CD14-positive monocyte (primary cell): ENCODE results near the gene LCE1D. TPM values are rescaled to one million over a fixed set of nuclear protein-coding genes. Genes with fewer than 3 reads are reported as not detected.

Source experiments
- DNase-seq, 3 donors: peaks; one replicate each; pipeline ENCODE4 v3.0.0-alpha.2; 2011 to 2022
- H2AFZ ChIP-seq: 2 replicates; pipeline ENCODE4 v1.6.0; 2012; ENCODE audit warnings: mild to moderate bottlenecking, low read depth, low read length, inconsistent platforms; ENCODE audit not compliant: insufficient read depth, poor library complexity, severe bottlenecking
- H3K27ac ChIP-seq, 2 donors: 1 replicate in 1 of 2; 2 replicates in 1 of 2; pipeline ENCODE4 v1.5.1; 2012 to 2013; ENCODE audit warnings: low read length in 2 of 2, control low read depth in 1 of 2, inconsistent platforms in 1 of 2, low read depth in 1 of 2, mild to moderate bottlenecking in 1 of 2
- H3K27me3 ChIP-seq, 2 donors: one replicate each; pipeline versions ENCODE4 v1.6.0 to v1.6.1; 2011 to 2013; ENCODE audit warnings: low read length in 2 of 2; ENCODE audit not compliant: control insufficient read depth in 2 of 2, insufficient read depth in 2 of 2
- H3K36me3 ChIP-seq, 2 donors: replicated peaks in 1 of 2; 1 replicate in 1 of 2; 2 replicates in 1 of 2; pipeline versions ENCODE4 v1.5.1 to v1.6.1; 2012 to 2013; ENCODE audit warnings: low read length in 2 of 2, control low read depth in 1 of 2, inconsistent platforms in 1 of 2, mild to moderate bottlenecking in 1 of 2; ENCODE audit not compliant: insufficient read depth in 2 of 2, control insufficient read depth in 1 of 2
- H3K4me1 ChIP-seq, 2 donors: 1 replicate in 1 of 2; 2 replicates in 1 of 2; pipeline versions ENCODE4 v1.5.1 to v1.6.1; 2012 to 2013; ENCODE audit warnings: low read length in 2 of 2, control low read depth in 1 of 2, inconsistent platforms in 1 of 2, mild to moderate bottlenecking in 1 of 2, moderate library complexity in 1 of 2; ENCODE audit not compliant: insufficient read depth in 2 of 2, control insufficient read depth in 1 of 2
- H3K4me2 ChIP-seq: replicated peaks from 2 replicates; pipeline ENCODE3; 2012; ENCODE audit warnings: low read length, moderate library complexity, mild to moderate bottlenecking; ENCODE audit not compliant: poor library complexity, severe bottlenecking; ENCODE audit errors: extremely low read depth
- H3K4me3 ChIP-seq, 3 experiments: fragments of 200-600 bp in 1 of 3; sonication (generic) in 1 of 3; replicated peaks in 1 of 3; 1 replicate in 2 of 3; 2 replicates in 1 of 3; pipeline ENCODE4 v1.5.1; 2011 to 2013; ENCODE audit warnings: low read length in 3 of 3, mild to moderate bottlenecking in 3 of 3, control low read depth in 2 of 3, low read depth in 2 of 3, inconsistent platforms in 1 of 3, moderate library complexity in 1 of 3
- H3K79me2 ChIP-seq: 2 replicates; pipeline ENCODE4 v1.6.0; 2012; ENCODE audit warnings: mild to moderate bottlenecking, control low read depth, inconsistent platforms, low read length, moderate library complexity; ENCODE audit not compliant: insufficient read depth
- H3K9ac ChIP-seq: 2 replicates; pipeline ENCODE4 v1.6.0; 2017; ENCODE audit warnings: low read length, mild to moderate bottlenecking; ENCODE audit not compliant: insufficient read depth, poor library complexity, severe bottlenecking
- H3K9me3 ChIP-seq, 2 donors: replicated peaks in 1 of 2; 1 replicate in 1 of 2; 2 replicates in 1 of 2; pipeline versions ENCODE4 v1.5.1 to v1.6.1; 2012 to 2013; ENCODE audit warnings: low read length in 2 of 2, control low read depth in 1 of 2; ENCODE audit not compliant: control insufficient read depth in 1 of 2, insufficient read depth in 1 of 2
- H4K20me1 ChIP-seq: 2 replicates; pipeline ENCODE4 v1.6.0; 2012; ENCODE audit warnings: mild to moderate bottlenecking, low read length, control low read depth, moderate library complexity; ENCODE audit not compliant: insufficient read depth
- H3K27ac Mint-ChIP-seq, 7 donors: one replicate each; pipeline ENCODE4 v1.8.0; 2020; ENCODE audit warnings: mild to moderate bottlenecking in 7 of 7, mixed read lengths in 7 of 7, moderate library complexity in 6 of 7, inconsistent platforms in 2 of 7
- H3K27me3 Mint-ChIP-seq, 3 donors: one replicate each; pipeline ENCODE4 v1.8.0; 2021 to 2022; ENCODE audit warnings: low read depth in 3 of 3, mild to moderate bottlenecking in 3 of 3, mixed read lengths in 3 of 3, moderate library complexity in 3 of 3, inconsistent platforms in 1 of 3
- H3K36me3 Mint-ChIP-seq, 2 donors: one replicate each; pipeline ENCODE4 v1.8.0; 2020; ENCODE audit warnings: mixed read lengths in 2 of 2, inconsistent platforms in 1 of 2, mild to moderate bottlenecking in 1 of 2
- H3K4me1 Mint-ChIP-seq: one replicate; pipeline ENCODE4 v1.8.0; 2020; ENCODE audit warnings: mild to moderate bottlenecking, mixed read lengths
- H3K4me3 Mint-ChIP-seq, 2 donors: one replicate each; pipeline ENCODE4 v1.8.0; 2020; ENCODE audit warnings: mild to moderate bottlenecking in 2 of 2, mixed read lengths in 2 of 2, moderate library complexity in 1 of 2
- H3K9me3 Mint-ChIP-seq, 7 donors: one replicate each; pipeline ENCODE4 v1.8.0; 2020 to 2022; ENCODE audit warnings: mixed read lengths in 7 of 7, mild to moderate bottlenecking in 6 of 7, moderate library complexity in 6 of 7, inconsistent platforms in 2 of 7
- CTCF ChIP-seq: fragments of 200-600 bp; IDR thresholded peaks from one replicate; pipeline ENCODE4 v1.8.0; 2022; ENCODE audit warnings: antibody characterized with exemption, mild to moderate bottlenecking
- WGBS: methylation state at CpG from one replicate; pipeline ENCODE4 v1.1.5; 2013; ENCODE audit warnings: missing lambda C conversion rate; ENCODE audit not compliant: insufficient coverage; 5-methylcytosine and 5-hydroxymethylcytosine counted together
- intact Hi-C, 2 donors: fragments of 100-400 bp; cut with micrococcal nuclease; formaldehyde crosslinking; loops; one replicate each; pipeline versions ENCODE4 v1.15.0 to v1.15.1; 2023
- polyA plus RNA-seq, 3 donors: library from polyadenylated mRNA; depleted of rRNA in 1 of 3; unstranded in 2 of 3; stranded (reverse) in 1 of 3; fragments of 300-500 nt in 2 of 3; fragments of >200 nt in 1 of 3; fragmentation: Illumina TruSeq in 2 of 3; gene quantifications; 1 replicate in 2 of 3; 2 replicates in 1 of 3; pipeline ENCODE4 v1.2.3, GENCODE V29; 2012 to 2021

LCE1D gene
- polyA plus RNA-seq, 3 donors: not detected

GRCh38 chr1:152756872-152757271 is 39.6 kb upstream of the LCE1D start:
- Histone ChIP-seq H3K79me2 (no peaks in the 10 kb centered on the region), H3K9ac (no peak overlapping the region), H3K4me1 (no peaks in the 10 kb centered on the region), H3K27me3 (peaks cover 5 to 6% of the 10 kb centered on the region in 2 donors), H3K4me2 (no peak overlapping the region), H3K36me3 (no peaks in the 10 kb centered on the region), H3K4me3 (no peak overlapping the region), H3K9me3 (no peaks in the 10 kb centered on the region), H4K20me1 (no peaks in the 10 kb centered on the region), H3K27ac (no peak overlapping the region), H2AFZ (no peak overlapping the region)
- WGBS: no CpG with 5 or more reads among the region's 2 CpGs
- intact Hi-C loops: no loop called here
- H3K27ac Mint-ChIP-seq: no peak overlapping the region
- H3K27me3 Mint-ChIP-seq: peaks cover 3 to 17% (median 11%) of the 10 kb centered on the region in 3 donors
- no peak for TF ChIP-seq CTCF
- peaks cover 0 to 2% (median 0%) of the 10 kb centered on the region in 7 donors for H3K9me3 Mint-ChIP-seq
- H3K4me1 Mint-ChIP-seq: no peaks in the 10 kb centered on the region
- H3K36me3 Mint-ChIP-seq: no peaks in the 10 kb centered on the region
- no peak overlapping the region for H3K4me3 Mint-ChIP-seq
- no peak for DNase-seq

GRCh38 chr1:152757747-152758146 is 38.8 kb upstream of the LCE1D start, which contains the start of gene KPRP:
Gene KPRP, plus strand, starts transcription at chr1:152758025. Its CDS starts 1,564 bp downstream, at chr1:152759589.
- Histone ChIP-seq H3K27ac (no peak within 1 kb of the TSS), H3K4me1 (no peaks in the 10 kb centered on the region), H3K79me2 (no peaks in the 10 kb centered on the region), H3K36me3 (no peaks in the 10 kb centered on the region), H3K9ac (no peak within 1 kb of the TSS), H2AFZ (no peak within 1 kb of the TSS), H3K4me2 (no peak within 1 kb of the TSS), H3K27me3 (peaks cover 0 to 3% of the 10 kb centered on the region in 2 donors), H4K20me1 (no peaks in the 10 kb centered on the region), H3K4me3 (no peak within 1 kb of the TSS), H3K9me3 (no peaks in the 10 kb centered on the region)
- no peak for TF ChIP-seq CTCF
- Mint-ChIP-seq H3K36me3 (no peaks in the 10 kb centered on the region), H3K27me3 (peaks cover 3 to 14% (median 7%) of the 10 kb centered on the region in 3 donors), H3K27ac (no peak within 1 kb of the TSS), H3K4me1 (no peaks in the 10 kb centered on the region), H3K9me3 (peaks cover 0 to 2% (median 0%) of the 10 kb centered on the region in 7 donors), H3K4me3 (no peak within 1 kb of the TSS)
- intact Hi-C loops: no loop called here
- 84% methylated on average over 4 of the region's 6 CpGs for WGBS
- no peak for DNase-seq
